Prostate gland (tissue), 2 donors: ENCODE measurements around the gene ARHGAP5. TPM values are rescaled to one million over a fixed set of nuclear protein-coding genes. Genes with fewer than 3 reads are reported as not detected.
A peak's percentile ranks its signal among the peaks of the same experiment; 100 is the strongest.

Experiments used
- DNase-seq: peaks from one replicate; pipeline ENCODE4 v3.0.0-alpha.2; 2019; ENCODE audit warnings: low spot score
- H3K27ac ChIP-seq, 2 donors: fragments of 200-600 bp; sonication (generic); 2 replicates each; pipeline ENCODE4 v1.5.1; 2017 to 2019
- H3K27me3 ChIP-seq: fragments of 200-600 bp; sonication (generic); replicated peaks from 2 replicates; pipeline ENCODE4 v1.5.1; 2019; ENCODE audit not compliant: insufficient read depth
- H3K36me3 ChIP-seq, 2 donors: fragments of 200-600 bp; sonication (generic); 1 replicate in 1 of 2; 2 replicates in 1 of 2; pipeline versions ENCODE4 v1.5.1 to v1.8.1; 2017 to 2019
- H3K4me1 ChIP-seq: fragments of 200-600 bp; sonication (generic); replicated peaks from 2 replicates; pipeline ENCODE4 v1.5.1; 2019
- H3K4me3 ChIP-seq, 2 donors: fragments of 200-600 bp; sonication (generic); 2 replicates each; pipeline ENCODE4 v1.5.1; 2017 to 2019
- H3K9me3 ChIP-seq: fragments of 200-600 bp; sonication (generic); 2 replicates; pipeline ENCODE4 v1.5.1; 2017
- CTCF ChIP-seq, 4 experiments: fragments of 200-600 bp in 2 of 4; fragments of 450-650 bp in 2 of 4; sonication (generic) in 2 of 4; IDR thresholded peaks; 1 replicate in 3 of 4; 2 replicates in 1 of 4; pipeline ENCODE4 v1.5.1; 2016 to 2019; ENCODE audit warnings: antibody characterized with exemption in 4 of 4, mild to moderate bottlenecking in 2 of 4, moderate library complexity in 2 of 4
- POLR2A ChIP-seq: fragments of 450-650 bp; IDR thresholded peaks from one replicate; pipeline ENCODE4 v1.6.1; 2016; ENCODE audit warnings: antibody characterized with exemption, mild to moderate bottlenecking
- POLR2AphosphoS5 ChIP-seq: sonication (generic); formaldehyde crosslinking; IDR thresholded peaks from one replicate; pipeline ENCODE4 v1.6.1; 2017; ENCODE audit warnings: antibody characterized with exemption
- WGBS: methylation state at CpG from one replicate; pipeline ENCODE4 v1.1.5; 2018; 5-methylcytosine and 5-hydroxymethylcytosine counted together
- intact Hi-C: fragments of 100-400 bp; cut with DNase I; formaldehyde crosslinking; loops from one replicate; pipeline ENCODE4 v1.14.2; 2022
- small RNA-seq, 2 donors: library from RNA; depleted of rRNA; stranded (forward); fragments of <200 nt; gene quantifications; one replicate each; pipeline ENCODE3, GENCODE V24; 2016
- total RNA-seq, 2 donors: library from RNA; depleted of rRNA; stranded (reverse); fragments of >200 nt; gene quantifications; one replicate each; pipeline ENCODE4 v1.1.0, GENCODE V29; 2016

Gene ARHGAP5
- total RNA-seq, 2 donors from 2014 or later: 83.3 to 112 TPM

- 4% methylated on average over 14 of the region's 14 CpGs for WGBS
- no peaks in the 10 kb centered on the region for H3K27me3 ChIP-seq
- no peak for DNase-seq
- intact Hi-C loops: loop anchor here (2.0 kb wide), 1 partner anchor 127 kb away; the partner anchor contains the start of gene ARHGAP5
- TF ChIP-seq CTCF (IDR thresholded peaks at IDR 0.05) (no peak), POLR2AphosphoS5 (no peak), POLR2A (no peak)
- peak overlapping the region; percentile 49 to 58 for H3K4me3 ChIP-seq
- H3K4me1 ChIP-seq: no peaks in the 10 kb centered on the region
- H3K36me3 ChIP-seq: no peaks in the 10 kb centered on the region
- H3K27ac ChIP-seq: peak overlapping the region; percentile 84 to 85
- no peaks in the 10 kb centered on the region for H3K9me3 ChIP-seq
Observed at GRCh38 chr14:32203928-32204357, 126.8 kb downstream of the ARHGAP5 start.

GRCh38 chr14:32205554-32205953 is 128.4 kb downstream of the ARHGAP5 start:
- Histone ChIP-seq H3K4me1 (no peaks in the 10 kb centered on the region), H3K27me3 (no peaks in the 10 kb centered on the region), H3K4me3 (no peak overlapping the region), H3K27ac (no peak overlapping the region), H3K36me3 (no peaks in the 10 kb centered on the region), H3K9me3 (no peaks in the 10 kb centered on the region)
- intact Hi-C loops: no loop called here
- DNase-seq: no peak
- TF ChIP-seq POLR2AphosphoS5 (no peak), CTCF (IDR thresholded peaks at IDR 0.05) (no peak), POLR2A (no peak)
- WGBS: 90% methylated on average over 3 of the region's 3 CpGs

- no peak for DNase-seq
- WGBS: 81% methylated on average over 4 of the region's 4 CpGs
- H3K4me1 ChIP-seq: no peaks in the 10 kb centered on the region
- intact Hi-C loops: no loop called here
- H3K27me3 ChIP-seq: no peaks in the 10 kb centered on the region
- no peaks in the 10 kb centered on the region for H3K9me3 ChIP-seq
- no peaks in the 10 kb centered on the region for H3K36me3 ChIP-seq
- no peak for TF ChIP-seq CTCF (IDR thresholded peaks at IDR 0.05)
- no peak overlapping the region for H3K27ac ChIP-seq
- no peak overlapping the region for H3K4me3 ChIP-seq
Observed at GRCh38 chr14:32205984-32206383, 128.9 kb downstream of the ARHGAP5 start.

GRCh38 chr14:32206552-32206951 is 129.4 kb downstream of the ARHGAP5 start:
- 69% methylated on average over 2 of the region's 2 CpGs for WGBS
- TF ChIP-seq CTCF (IDR thresholded peaks at IDR 0.05) (no peak), POLR2AphosphoS5 (no peak), POLR2A (no peak)
- intact Hi-C loops: no loop called here

GRCh38 chr14:32208490-32208889 is 131.4 kb downstream of the ARHGAP5 start:
- no peak for TF ChIP-seq POLR2A
- H3K27me3 ChIP-seq: no peaks in the 10 kb centered on the region
- intact Hi-C loops: no loop called here
- no peaks in the 10 kb centered on the region for H3K4me1 ChIP-seq
- DNase-seq: no peak
- H3K9me3 ChIP-seq: no peaks in the 10 kb centered on the region
- no peak overlapping the region for H3K4me3 ChIP-seq
- no peaks in the 10 kb centered on the region for H3K36me3 ChIP-seq
- 90% methylated on average over 3 of the region's 3 CpGs for WGBS
- no peak overlapping the region for H3K27ac ChIP-seq

More at GRCh38 chr14:32206552-32206951, 129.4 kb downstream of the ARHGAP5 start:
- DNase-seq: no peak
- Histone ChIP-seq H3K27ac (no peak overlapping the region), H3K9me3 (no peaks in the 10 kb centered on the region), H3K36me3 (no peaks in the 10 kb centered on the region), H3K4me3 (no peak overlapping the region), H3K4me1 (no peaks in the 10 kb centered on the region), H3K27me3 (no peaks in the 10 kb centered on the region)

Small RNA genes within 50 kb of the gene (small RNA-seq; reads per million reads assigned to genes)
- gene RNU6-7 (0 reads per million in 2 donors), gene RNU6-8 (0.10 to 0.19 reads per million in 2 donors)

Other genes starting within 250 kb of the ARHGAP5 start
- not detected for gene RNU6-7, start 124.7 kb downstream of the ARHGAP5 start, total RNA-seq
- not detected for gene RNU6-8, start 126.0 kb downstream of the ARHGAP5 start, total RNA-seq